ENCODE measurements around the gene ARHGAP19.

DNA sequence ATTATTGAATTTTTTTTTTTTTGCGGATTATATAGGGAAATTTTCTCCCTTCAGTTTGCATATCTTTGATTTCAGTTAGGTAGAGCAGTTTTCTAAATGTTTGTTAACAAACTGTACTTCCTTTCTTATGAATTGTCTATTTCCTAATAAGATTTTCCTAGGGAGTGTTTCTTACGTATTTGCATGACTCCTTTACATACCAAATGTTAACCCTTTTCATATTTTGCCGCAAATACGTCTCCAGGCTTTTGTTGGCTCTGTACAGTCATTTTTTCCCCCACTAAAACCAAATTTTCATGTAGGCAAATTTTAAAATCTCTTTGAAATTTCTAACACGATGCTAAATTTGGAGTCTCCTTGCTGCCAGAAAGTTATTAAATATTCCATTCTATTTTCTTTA lies 44.0 kb upstream of the ARHGAP19 start:
- TF ChIP-seq POLR2AphosphoS5 (IDR thresholded peaks at IDR 0.05; ENCODE audit: borderline replicate concordance, low read depth, low read length) (no peak), EZH2 (IDR thresholded peaks at IDR 0.05) (no peak)
